HEK293T (cell line): ENCODE data around the gene CEP43.

ENCODE experiments used
- CTCF ChIA-PET: fragments of 350-600 bp; formaldehyde crosslinking; extraction: SDS; loops from one replicate; lab custom pipeline; 2021; ENCODE audit warnings: antibody characterized with exemption, inconsistent platforms; lab: Yijun Ruan, JAX
- POLR2A ChIA-PET: fragments of 350-600 bp; formaldehyde crosslinking; extraction: SDS; loops from one replicate; lab custom pipeline; 2020; ENCODE audit warnings: antibody characterized with exemption, inconsistent platforms; lab: Yijun Ruan, JAX
- DNase-seq: peaks from one replicate; pipeline ENCODE4 v3.0.0; 2012; ENCODE audit warnings: mixed read lengths; ENCODE audit errors: extremely low spot score
- ARNT ChIP-seq: fragments of 450-650 bp; IDR thresholded peaks from 2 replicates; pipeline ENCODE4 v1.6.1; 2017; ENCODE audit warnings: mild to moderate bottlenecking
- BHLHE40 ChIP-seq: fragments of 450-650 bp; IDR thresholded peaks from 2 replicates; pipeline ENCODE4 v1.6.1; 2016; ENCODE audit warnings: mild to moderate bottlenecking, moderate library complexity, borderline replicate concordance
- CTBP1 ChIP-seq: fragments of 450-650 bp; IDR thresholded peaks from 2 replicates; pipeline ENCODE4 v1.6.1; 2016; ENCODE audit warnings: borderline replicate concordance
- ELF4 ChIP-seq: fragments of 450-650 bp; IDR thresholded peaks from 2 replicates; pipeline ENCODE4 v1.6.1; 2017; ENCODE audit warnings: antibody characterized with exemption
- FOXA1 ChIP-seq: fragments of 450-650 bp; IDR thresholded peaks from 2 replicates; pipeline ENCODE4 v1.6.1; 2016; ENCODE audit warnings: mild to moderate bottlenecking
- FOXK2 ChIP-seq: fragments of 450-650 bp; IDR thresholded peaks from 2 replicates; pipeline ENCODE4 v1.6.1; 2016; ENCODE audit warnings: mild to moderate bottlenecking
- FOXM1 ChIP-seq: fragments of 450-650 bp; IDR thresholded peaks from 2 replicates; pipeline ENCODE4 v1.6.1; 2017; ENCODE audit warnings: mild to moderate bottlenecking, borderline replicate concordance
- HDGF ChIP-seq: fragments of 450-650 bp; IDR thresholded peaks from 2 replicates; pipeline ENCODE4 v1.6.1; 2017; ENCODE audit warnings: antibody characterized with exemption, borderline replicate concordance
- L3MBTL2 ChIP-seq: fragments of 450-650 bp; conservative IDR thresholded peaks from 2 replicates; pipeline ENCODE4 v1.6.1; 2016; ENCODE audit warnings: mild to moderate bottlenecking
- LEF1 ChIP-seq: fragments of 450-650 bp; IDR thresholded peaks from 2 replicates; pipeline ENCODE4 v1.6.1; 2017; ENCODE audit warnings: mild to moderate bottlenecking, borderline replicate concordance
- NFRKB ChIP-seq: fragments of 450-650 bp; IDR thresholded peaks from 2 replicates; pipeline ENCODE4 v1.6.1; 2016; ENCODE audit warnings: mild to moderate bottlenecking, moderate library complexity
- PKNOX1 ChIP-seq: fragments of 450-650 bp; IDR thresholded peaks from 2 replicates; pipeline ENCODE4 v1.6.1; 2016
- SP1 ChIP-seq: fragments of 450-650 bp; IDR thresholded peaks from 2 replicates; pipeline ENCODE4 v1.6.1; 2017
- SUZ12 ChIP-seq: fragments of 450-650 bp; IDR thresholded peaks from 2 replicates; pipeline ENCODE4 v1.6.1; 2016; ENCODE audit warnings: mild to moderate bottlenecking
- TARDBP ChIP-seq: fragments of 450-650 bp; IDR thresholded peaks from 2 replicates; pipeline ENCODE4 v1.6.1; 2016
- ZNF384 ChIP-seq: fragments of 450-650 bp; IDR thresholded peaks from 2 replicates; pipeline ENCODE4 v1.6.1; 2016

CEP43 gene

GRCh38 chr6:167013067-167013466 is 13.9 kb downstream of the CEP43 start:
- no peak for TF ChIP-seq PKNOX1
- TF ChIP-seq FOXK2 = no peak
- TF ChIP-seq HDGF = no peak
- POLR2A ChIA-PET = no interaction called here
- CTCF ChIA-PET = no interaction called here
- no peak for DNase-seq

- TF ChIP-seq LEF1 = no peak
- no peak for TF ChIP-seq FOXM1
- no peak for TF ChIP-seq L3MBTL2
- no peak for TF ChIP-seq TARDBP
- TF ChIP-seq PKNOX1 = no peak
- TF ChIP-seq ARNT = no peak
- no peak for TF ChIP-seq BHLHE40
- TF ChIP-seq NFRKB = no peak
- TF ChIP-seq SP1 = no peak
- TF ChIP-seq SUZ12 = no peak
- no peak for TF ChIP-seq FOXA1
- no peak for TF ChIP-seq HDGF
- TF ChIP-seq ZNF384 = no peak
- TF ChIP-seq ELF4 = no peak
- ChIA-PET POLR2A (no interaction called here), CTCF (interaction anchor here (0.6 kb wide), 1 partner anchor 36 kb away, joined by 3 read pairs; no protein-coding TSS in a partner anchor)
- DNase-seq = no peak
These were observed 14.7 kb downstream of the CEP43 start for GRCh38 chr6:167013946-167014345.

GRCh38 chr6:167015302-167015701 is 16.1 kb downstream of the CEP43 start:
- ChIA-PET CTCF (no interaction called here), POLR2A (no interaction called here)
- TF ChIP-seq FOXA1 = no peak
- no peak for TF ChIP-seq PKNOX1
- TF ChIP-seq CTBP1 = no peak
- TF ChIP-seq ARNT = no peak
- DNase-seq = no peak

GRCh38 chr6:167020206-167020605 is 21.0 kb downstream of the CEP43 start:
- ChIA-PET POLR2A (no interaction called here), CTCF (no interaction called here)
- TF ChIP-seq ELF4 (no peak), BHLHE40 (no peak)
- DNase-seq = no peak

GRCh38 chr6:167027308-167027707 is 28.1 kb downstream of the CEP43 start:
- ChIA-PET CTCF (no interaction called here), POLR2A (no interaction called here)
- DNase-seq = no peak
- no peak for TF ChIP-seq FOXK2
- TF ChIP-seq PKNOX1 = no peak
- no peak for TF ChIP-seq L3MBTL2
- TF ChIP-seq FOXA1 = no peak
- TF ChIP-seq SUZ12 = no peak
- no peak for TF ChIP-seq TARDBP
- TF ChIP-seq ZNF384 = no peak
- TF ChIP-seq HDGF = no peak

GRCh38 chr6:167027772-167028171 is 28.6 kb downstream of the CEP43 start:
- POLR2A ChIA-PET = no interaction called here
- DNase-seq = no peak
- CTCF ChIA-PET = no interaction called here
- no peak for TF ChIP-seq LEF1

- TF ChIP-seq LEF1 (no peak), SUZ12 (no peak), BHLHE40 (no peak), HDGF (no peak), ARNT (no peak), CTBP1 (no peak), L3MBTL2 (no peak), NFRKB (no peak), TARDBP (no peak), ZNF384 (no peak), ELF4 (no peak), PKNOX1 (no peak), FOXA1 (no peak), FOXM1 (no peak)
- no peak for DNase-seq
- ChIA-PET POLR2A (no interaction called here), CTCF (no interaction called here)
These were observed 31.2 kb downstream of the CEP43 start for GRCh38 chr6:167030222-167031072.
